T-helper 17 cell (primary cell): ENCODE results near the gene CCSER1. TPM values are rescaled to one million over a fixed set of nuclear protein-coding genes. Genes with fewer than 3 reads are reported as not detected.

Experiments
- total RNA-seq, 4 donors: library from RNA in 2 of 4; stranded (reverse) in 2 of 4; gene quantifications; one replicate each; pipeline ENCODE4 v1.2.3 and lab custom pipeline; 2022 to 2026

CCSER1 gene
- total RNA-seq, 2 donors from 2014 or later: 1.7 to 3.0 TPM

Other genes with a start within 250 kb of the CCSER1 start
- 1 to 10 TPM in 1 of 2 donors, under 1 TPM in 1; 0.70 to 6.5 TPM for gene MMRN1, start 232.5 kb upstream of the CCSER1 start, total RNA-seq